ENCODE data around the gene TNIK.

DNA sequence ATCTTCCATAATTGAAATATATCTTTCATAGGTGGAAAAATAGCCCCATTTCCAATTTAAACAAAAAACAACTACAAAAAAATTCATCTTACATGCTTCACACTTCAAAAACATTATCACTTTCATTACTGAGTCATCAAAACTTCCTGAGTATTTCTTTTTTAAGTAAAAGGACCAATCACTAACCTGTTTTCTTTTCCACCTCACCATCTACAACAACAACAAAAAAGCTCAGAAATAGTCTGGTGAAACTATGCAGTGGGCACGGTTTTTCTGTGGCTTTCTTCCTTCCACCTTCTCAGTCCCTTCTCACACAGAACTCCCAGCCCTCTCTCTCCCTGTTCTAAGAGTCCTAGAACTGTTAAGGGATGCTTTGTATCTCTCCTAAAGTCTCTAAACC is 20.3 kb upstream of the TNIK start:
- TF ChIP-seq, protein P1, sequence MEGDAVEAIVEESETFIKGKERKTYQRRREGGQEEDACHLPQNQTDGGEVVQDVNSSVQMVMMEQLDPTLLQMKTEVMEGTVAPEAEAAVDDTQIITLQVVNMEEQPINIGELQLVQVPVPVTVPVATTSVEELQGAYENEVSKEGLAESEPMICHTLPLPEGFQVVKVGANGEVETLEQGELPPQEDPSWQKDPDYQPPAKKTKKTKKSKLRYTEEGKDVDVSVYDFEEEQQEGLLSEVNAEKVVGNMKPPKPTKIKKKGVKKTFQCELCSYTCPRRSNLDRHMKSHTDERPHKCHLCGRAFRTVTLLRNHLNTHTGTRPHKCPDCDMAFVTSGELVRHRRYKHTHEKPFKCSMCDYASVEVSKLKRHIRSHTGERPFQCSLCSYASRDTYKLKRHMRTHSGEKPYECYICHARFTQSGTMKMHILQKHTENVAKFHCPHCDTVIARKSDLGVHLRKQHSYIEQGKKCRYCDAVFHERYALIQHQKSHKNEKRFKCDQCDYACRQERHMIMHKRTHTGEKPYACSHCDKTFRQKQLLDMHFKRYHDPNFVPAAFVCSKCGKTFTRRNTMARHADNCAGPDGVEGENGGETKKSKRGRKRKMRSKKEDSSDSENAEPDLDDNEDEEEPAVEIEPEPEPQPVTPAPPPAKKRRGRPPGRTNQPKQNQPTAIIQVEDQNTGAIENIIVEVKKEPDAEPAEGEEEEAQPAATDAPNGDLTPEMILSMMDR (IDR thresholded peaks at IDR 0.05), result no peak
- TF ChIP-seq POLR2A (IDR thresholded peaks at IDR 0.05), result no peak

All from stomach (tissue), 4 donors.